Measurements from ENCODE around the gene CNN3. TPM values are rescaled to one million over a fixed set of nuclear protein-coding genes. Genes with fewer than 3 reads are reported as not detected.
A peak's percentile ranks its signal among the peaks of the same experiment; 100 is the strongest.

CNN3 gene
- total RNA-seq: 223 and 238 TPM in 2 replicates
- long read RNA-seq, transcript CNN3-207 (7 exons, 1,902 nt): minor isoform, 5 of 2,354 reads
- long read RNA-seq, transcript CNN3-201 (7 exons, 2,165 nt): major isoform, 2,290 of 2,354 reads
- long read RNA-seq, partial matches to known transcripts: 11 of 2,354 reads
- long read RNA-seq, other reads (novel, unspliced or antisense): 44 of 2,354 reads

DNA sequence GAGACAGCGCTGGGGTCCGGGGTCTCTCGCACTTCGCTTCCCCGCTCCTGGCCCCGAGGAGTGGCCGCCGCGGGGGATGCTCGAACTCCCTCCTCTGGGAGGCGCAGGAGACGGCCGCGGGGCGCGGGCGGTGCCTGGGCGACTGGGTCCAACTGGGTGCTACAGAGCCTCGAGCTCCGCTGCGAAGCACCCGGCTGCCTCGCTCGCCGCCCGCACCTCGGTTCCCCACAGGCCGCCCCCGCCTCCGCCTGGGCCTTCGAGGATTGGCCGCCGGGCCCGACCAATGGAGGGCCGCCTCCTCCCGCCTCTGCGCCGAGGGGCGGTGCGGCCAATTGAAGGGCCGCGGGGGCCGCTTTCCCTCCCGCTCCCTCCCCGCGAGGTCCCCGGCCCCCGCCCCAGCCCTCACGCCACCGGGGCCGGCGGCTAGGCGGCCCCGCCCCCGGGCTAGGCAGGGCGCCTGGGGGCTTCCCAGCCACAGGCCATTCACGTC lies at the start of gene CNN3:
Gene CNN3 (minus strand): TSS at position 196 of the 490 bp plus-strand sequence. CDS start 216 bp downstream, outside the sequence.
- no peaks in the 10 kb centered on the region for H3K27me3 Mint-ChIP-seq (ENCODE audit: unreplicated experiment)
- peaks cover 61% of the 10 kb centered on the region for H3K4me1 Mint-ChIP-seq (ENCODE audit: unreplicated experiment)
- H3K36me3 Mint-ChIP-seq (ENCODE audit: unreplicated experiment): peaks cover 7% of the 10 kb centered on the region
- DNase-seq (ENCODE audit: extremely low spot score, unreplicated experiment): peak; percentile 98
- peak within 1 kb of the TSS; percentile 94 for H3K4me3 Mint-ChIP-seq (ENCODE audit: unreplicated experiment)
- H3K9me3 Mint-ChIP-seq (ENCODE audit: unreplicated experiment): no peaks in the 10 kb centered on the region
- TF ChIP-seq, protein P1, sequence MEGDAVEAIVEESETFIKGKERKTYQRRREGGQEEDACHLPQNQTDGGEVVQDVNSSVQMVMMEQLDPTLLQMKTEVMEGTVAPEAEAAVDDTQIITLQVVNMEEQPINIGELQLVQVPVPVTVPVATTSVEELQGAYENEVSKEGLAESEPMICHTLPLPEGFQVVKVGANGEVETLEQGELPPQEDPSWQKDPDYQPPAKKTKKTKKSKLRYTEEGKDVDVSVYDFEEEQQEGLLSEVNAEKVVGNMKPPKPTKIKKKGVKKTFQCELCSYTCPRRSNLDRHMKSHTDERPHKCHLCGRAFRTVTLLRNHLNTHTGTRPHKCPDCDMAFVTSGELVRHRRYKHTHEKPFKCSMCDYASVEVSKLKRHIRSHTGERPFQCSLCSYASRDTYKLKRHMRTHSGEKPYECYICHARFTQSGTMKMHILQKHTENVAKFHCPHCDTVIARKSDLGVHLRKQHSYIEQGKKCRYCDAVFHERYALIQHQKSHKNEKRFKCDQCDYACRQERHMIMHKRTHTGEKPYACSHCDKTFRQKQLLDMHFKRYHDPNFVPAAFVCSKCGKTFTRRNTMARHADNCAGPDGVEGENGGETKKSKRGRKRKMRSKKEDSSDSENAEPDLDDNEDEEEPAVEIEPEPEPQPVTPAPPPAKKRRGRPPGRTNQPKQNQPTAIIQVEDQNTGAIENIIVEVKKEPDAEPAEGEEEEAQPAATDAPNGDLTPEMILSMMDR (IDR thresholded peaks at IDR 0.05): no peak
- H3K27ac Mint-ChIP-seq (ENCODE audit: unreplicated experiment): peak within 1 kb of the TSS; percentile 99

DNA sequence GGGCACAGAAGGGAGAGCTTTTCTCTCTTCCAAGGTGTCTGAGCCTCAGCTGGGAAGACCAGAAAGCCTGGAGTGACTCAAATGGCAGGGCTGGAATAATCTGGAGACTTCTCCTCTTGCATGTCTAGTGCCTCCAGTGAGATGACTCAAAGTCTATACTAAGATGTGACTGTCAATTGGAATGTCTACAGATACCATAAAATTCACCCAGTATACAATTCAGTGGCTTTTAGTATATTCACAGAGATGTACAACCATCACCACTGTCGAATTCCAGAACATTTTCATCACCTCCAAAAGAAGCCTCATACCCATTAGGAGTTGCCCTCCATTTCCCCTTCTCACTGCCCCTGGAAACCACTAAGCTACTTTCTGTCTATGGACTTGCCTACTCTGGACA lies 47.9 kb upstream of the CNN3 start:
- Mint-ChIP-seq H3K27me3 (ENCODE audit: unreplicated experiment) (no peaks in the 10 kb centered on the region), H3K27ac (ENCODE audit: unreplicated experiment) (peak overlapping the region; percentile 4), H3K4me1 (ENCODE audit: unreplicated experiment) (peaks cover 39% of the 10 kb centered on the region), H3K4me3 (ENCODE audit: unreplicated experiment) (no peak overlapping the region), H3K9me3 (ENCODE audit: unreplicated experiment) (no peaks in the 10 kb centered on the region), H3K36me3 (ENCODE audit: unreplicated experiment) (no peaks in the 10 kb centered on the region)
- TF ChIP-seq, protein P1 (IDR thresholded peaks at IDR 0.05): no peak
- DNase-seq (ENCODE audit: extremely low spot score, unreplicated experiment): no peak

DNA sequence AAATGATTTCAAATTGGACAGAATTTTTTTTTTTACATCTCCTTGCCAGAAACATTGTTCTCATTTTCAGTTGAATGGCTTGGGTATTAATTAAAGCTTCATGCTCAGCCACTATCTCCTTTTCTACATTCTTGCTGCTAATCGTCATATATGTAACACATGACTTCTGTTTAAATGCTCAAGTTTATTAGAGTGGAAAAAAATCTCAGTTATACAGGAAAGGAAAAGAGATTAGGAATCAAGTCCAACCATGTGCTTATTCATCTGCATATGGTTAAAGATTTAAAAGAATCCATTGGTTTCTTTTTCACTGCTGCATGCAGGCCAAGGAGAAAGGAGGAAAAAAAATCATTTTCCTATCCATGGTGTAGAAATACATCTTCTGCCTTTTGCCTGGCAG lies 47.3 kb upstream of the CNN3 start:
- TF ChIP-seq, protein P1 (IDR thresholded peaks at IDR 0.05): no peak
- no peak for DNase-seq (ENCODE audit: extremely low spot score, unreplicated experiment)
- Mint-ChIP-seq H3K27ac (ENCODE audit: unreplicated experiment) (peak overlapping the region; percentile 2), H3K36me3 (ENCODE audit: unreplicated experiment) (no peaks in the 10 kb centered on the region), H3K4me1 (ENCODE audit: unreplicated experiment) (peaks cover 39% of the 10 kb centered on the region), H3K9me3 (ENCODE audit: unreplicated experiment) (no peaks in the 10 kb centered on the region), H3K27me3 (ENCODE audit: unreplicated experiment) (no peaks in the 10 kb centered on the region), H3K4me3 (ENCODE audit: unreplicated experiment) (no peak overlapping the region)

DNA sequence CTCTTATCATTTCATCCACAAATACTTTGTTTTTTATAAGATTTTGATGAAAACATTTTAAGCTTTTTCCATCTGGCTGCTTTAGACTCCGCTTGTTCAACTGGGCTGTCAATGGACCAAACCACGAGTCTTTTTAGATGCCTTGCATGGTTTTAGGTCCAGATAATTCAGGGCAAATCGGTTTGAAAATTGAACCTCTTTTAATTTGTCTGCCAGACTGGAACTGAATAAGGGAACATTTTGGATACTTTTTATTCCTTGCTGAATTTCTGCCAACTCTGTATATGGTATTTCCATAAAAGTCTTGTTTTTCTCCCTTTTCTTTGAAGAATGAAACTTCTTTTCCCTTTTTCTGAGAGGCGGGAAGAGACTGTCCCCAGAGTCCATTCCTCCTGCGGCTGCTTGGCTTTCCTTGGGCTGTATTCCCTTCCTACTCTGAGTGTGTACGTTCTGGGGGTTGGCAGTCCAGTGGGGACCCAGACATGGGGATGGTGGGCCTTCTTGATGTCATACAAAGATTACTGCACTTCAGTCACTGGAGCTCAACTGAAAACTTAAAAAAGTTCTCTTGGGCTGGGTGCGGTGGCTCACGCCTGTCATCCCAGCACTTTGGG lies 46.5 kb upstream of the CNN3 start:
- DNase-seq (ENCODE audit: extremely low spot score, unreplicated experiment): no peak
- Mint-ChIP-seq H3K27me3 (ENCODE audit: unreplicated experiment) (no peaks in the 10 kb centered on the region), H3K9me3 (ENCODE audit: unreplicated experiment) (no peaks in the 10 kb centered on the region)

DNA sequence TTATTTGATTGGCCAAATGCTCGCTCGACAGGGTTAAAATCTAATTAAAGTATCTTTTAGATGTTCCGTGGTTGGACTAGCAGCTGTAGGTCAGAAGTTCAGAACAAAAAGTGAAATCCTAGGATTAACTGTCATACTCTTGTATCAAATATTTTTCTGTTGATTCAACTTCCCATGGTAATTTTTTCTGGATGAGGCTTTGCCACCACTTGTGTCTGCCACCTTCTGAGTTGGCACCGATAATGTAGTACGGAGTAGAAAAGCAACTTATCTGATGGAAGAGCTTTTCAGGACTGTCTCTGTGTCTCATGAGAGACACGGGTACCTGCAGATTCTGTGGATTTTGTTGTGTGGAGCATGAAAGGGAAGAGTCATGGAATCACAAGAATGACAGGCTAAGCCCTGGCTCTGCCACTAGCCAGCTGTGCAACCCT lies 44.6 kb upstream of the CNN3 start:
- no peaks in the 10 kb centered on the region for H3K36me3 Mint-ChIP-seq (ENCODE audit: unreplicated experiment)
- TF ChIP-seq, protein P1 (IDR thresholded peaks at IDR 0.05): no peak
- H3K4me3 Mint-ChIP-seq (ENCODE audit: unreplicated experiment): no peak overlapping the region
- peaks cover 39% of the 10 kb centered on the region for H3K4me1 Mint-ChIP-seq (ENCODE audit: unreplicated experiment)
- H3K27ac Mint-ChIP-seq (ENCODE audit: unreplicated experiment): peak overlapping the region; percentile 74
- H3K27me3 Mint-ChIP-seq (ENCODE audit: unreplicated experiment): no peaks in the 10 kb centered on the region
- no peaks in the 10 kb centered on the region for H3K9me3 Mint-ChIP-seq (ENCODE audit: unreplicated experiment)
- DNase-seq (ENCODE audit: extremely low spot score, unreplicated experiment): no peak

More for the DNA sequence above, 46.5 kb upstream of the CNN3 start:
- no peak overlapping the region for H3K4me3 Mint-ChIP-seq (ENCODE audit: unreplicated experiment)
- H3K36me3 Mint-ChIP-seq (ENCODE audit: unreplicated experiment): no peaks in the 10 kb centered on the region
- H3K27ac Mint-ChIP-seq (ENCODE audit: unreplicated experiment): no peak overlapping the region
- TF ChIP-seq, protein P1 (IDR thresholded peaks at IDR 0.05): no peak
- peaks cover 39% of the 10 kb centered on the region for H3K4me1 Mint-ChIP-seq (ENCODE audit: unreplicated experiment)
